ENCODE data around the gene ZAP70.

Gene ZAP70

DNA sequence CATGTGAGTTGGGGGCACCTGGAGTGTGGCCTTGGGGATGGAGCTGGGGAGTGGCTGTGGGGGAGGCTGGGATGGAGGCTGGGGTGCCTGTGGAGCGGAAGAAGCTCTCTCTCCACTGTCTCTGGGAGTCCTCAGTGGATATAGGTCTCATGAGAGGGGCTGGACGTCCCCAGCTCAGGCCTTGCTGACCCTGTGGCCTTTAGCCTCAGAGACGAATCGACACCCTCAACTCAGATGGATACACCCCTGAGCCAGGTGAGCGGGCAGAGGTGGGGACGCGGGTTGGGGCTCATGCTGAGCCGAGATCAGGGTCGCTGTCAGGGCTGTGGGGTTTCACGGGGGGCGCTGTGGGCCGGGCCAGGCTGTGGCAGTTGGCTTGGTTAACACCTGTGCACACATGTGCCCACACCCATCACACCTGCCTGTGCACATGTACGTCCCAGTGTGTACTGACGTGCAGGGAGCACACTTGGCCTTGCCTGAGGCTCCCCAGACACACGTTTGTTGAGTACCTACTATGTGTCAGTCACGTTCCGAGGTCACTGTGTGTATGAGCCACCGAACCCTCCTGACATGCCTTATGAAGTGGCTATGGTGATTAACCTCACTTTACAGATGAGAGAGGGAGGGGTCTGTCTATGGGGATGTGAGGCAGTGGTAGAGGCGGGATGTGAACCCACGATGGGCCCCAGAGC, 20.1 kb downstream of the ZAP70 start:
- no peak overlapping the region for H3K27ac ChIP-seq

DNA sequence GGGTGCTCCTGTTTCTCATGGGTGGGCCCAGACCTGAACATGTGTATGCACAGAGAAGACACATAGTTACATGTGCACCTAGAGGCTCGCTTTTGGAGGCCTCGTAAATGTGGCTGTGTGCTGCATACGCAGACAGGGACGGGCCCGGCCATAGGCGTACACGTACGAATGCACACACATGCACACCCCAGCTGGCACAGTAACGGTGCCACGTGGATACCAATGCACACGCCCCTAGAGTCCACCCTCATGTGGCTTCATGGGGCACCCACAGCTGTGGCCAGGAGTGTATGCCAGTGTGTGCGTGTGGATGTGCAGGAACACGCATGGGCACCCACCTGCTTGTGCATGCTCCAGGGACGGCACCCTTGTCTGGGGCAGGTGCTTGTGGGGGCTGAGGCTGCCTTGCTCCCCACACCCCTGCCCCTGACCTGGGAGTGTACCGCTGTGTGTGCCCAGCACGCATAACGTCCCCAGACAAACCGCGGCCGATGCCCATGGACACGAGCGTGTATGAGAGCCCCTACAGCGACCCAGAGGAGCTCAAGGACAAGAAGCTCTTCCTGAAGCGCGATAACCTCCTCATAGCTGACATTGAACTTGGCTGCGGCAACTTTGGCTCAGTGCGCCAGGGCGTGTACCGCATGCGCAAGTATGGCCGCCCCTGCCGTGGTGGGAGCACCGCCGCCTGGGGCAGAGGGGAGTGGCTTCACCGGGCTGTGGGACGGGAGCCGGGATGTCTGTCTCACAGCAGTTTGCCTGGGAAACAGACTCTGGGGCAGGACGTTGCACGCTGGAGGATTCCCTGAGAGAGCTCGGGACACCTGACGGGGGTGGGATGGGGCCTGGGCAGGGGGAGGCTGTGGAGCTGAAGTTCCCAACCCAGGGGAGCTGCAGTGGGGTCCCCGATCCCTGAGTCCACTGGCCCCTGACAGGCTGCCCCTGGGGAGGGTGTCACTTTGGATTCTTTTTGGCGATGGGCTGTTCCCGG, 21.0 kb downstream of the ZAP70 start:
- TF ChIP-seq, protein P1, sequence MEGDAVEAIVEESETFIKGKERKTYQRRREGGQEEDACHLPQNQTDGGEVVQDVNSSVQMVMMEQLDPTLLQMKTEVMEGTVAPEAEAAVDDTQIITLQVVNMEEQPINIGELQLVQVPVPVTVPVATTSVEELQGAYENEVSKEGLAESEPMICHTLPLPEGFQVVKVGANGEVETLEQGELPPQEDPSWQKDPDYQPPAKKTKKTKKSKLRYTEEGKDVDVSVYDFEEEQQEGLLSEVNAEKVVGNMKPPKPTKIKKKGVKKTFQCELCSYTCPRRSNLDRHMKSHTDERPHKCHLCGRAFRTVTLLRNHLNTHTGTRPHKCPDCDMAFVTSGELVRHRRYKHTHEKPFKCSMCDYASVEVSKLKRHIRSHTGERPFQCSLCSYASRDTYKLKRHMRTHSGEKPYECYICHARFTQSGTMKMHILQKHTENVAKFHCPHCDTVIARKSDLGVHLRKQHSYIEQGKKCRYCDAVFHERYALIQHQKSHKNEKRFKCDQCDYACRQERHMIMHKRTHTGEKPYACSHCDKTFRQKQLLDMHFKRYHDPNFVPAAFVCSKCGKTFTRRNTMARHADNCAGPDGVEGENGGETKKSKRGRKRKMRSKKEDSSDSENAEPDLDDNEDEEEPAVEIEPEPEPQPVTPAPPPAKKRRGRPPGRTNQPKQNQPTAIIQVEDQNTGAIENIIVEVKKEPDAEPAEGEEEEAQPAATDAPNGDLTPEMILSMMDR (conservative IDR thresholded peaks at IDR 0.05), result no peak

More for the DNA sequence above, 20.1 kb downstream of the ZAP70 start:
- TF ChIP-seq, protein P1 (conservative IDR thresholded peaks at IDR 0.05), result no peak

DNA sequence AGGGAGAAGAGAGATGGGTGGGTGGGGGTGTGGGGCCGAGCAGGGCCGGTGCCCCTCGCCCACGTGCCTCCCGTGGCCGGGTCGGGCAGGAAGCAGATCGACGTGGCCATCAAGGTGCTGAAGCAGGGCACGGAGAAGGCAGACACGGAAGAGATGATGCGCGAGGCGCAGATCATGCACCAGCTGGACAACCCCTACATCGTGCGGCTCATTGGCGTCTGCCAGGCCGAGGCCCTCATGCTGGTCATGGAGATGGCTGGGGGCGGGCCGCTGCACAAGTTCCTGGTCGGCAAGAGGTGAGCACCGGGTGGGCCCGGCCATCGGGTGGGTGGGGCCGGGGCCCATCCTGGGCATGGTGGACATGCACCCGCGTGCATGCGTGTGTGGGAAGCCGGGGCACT, 21.8 kb downstream of the ZAP70 start:
- H3K27ac ChIP-seq, result no peak overlapping the region
- TF ChIP-seq, protein P1 (conservative IDR thresholded peaks at IDR 0.05), result no peak

More for the DNA sequence above, 21.0 kb downstream of the ZAP70 start:
- H3K27ac ChIP-seq, result no peak overlapping the region

DNA sequence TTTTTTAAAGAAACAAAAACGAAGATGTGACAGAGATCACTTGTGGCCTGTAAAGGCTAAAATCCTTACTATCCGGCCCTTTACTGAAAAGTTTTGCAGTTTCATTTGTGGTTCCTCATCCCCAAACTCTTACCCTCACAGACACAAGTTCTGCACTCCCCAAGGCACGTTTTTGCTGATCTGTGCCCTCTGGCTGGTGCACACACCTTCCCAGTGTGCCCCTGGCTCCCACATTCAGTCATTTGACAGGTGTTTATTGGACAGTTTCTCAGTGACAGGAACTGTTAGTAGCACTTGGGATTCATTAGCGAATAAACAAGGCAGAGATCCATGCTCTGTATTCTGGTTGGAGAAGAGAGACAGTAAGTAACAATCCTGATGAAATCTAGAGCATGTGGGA, 22.8 kb downstream of the ZAP70 start:
- no peak overlapping the region for H3K27ac ChIP-seq
- TF ChIP-seq, protein P1 (conservative IDR thresholded peaks at IDR 0.05), result no peak

DNA sequence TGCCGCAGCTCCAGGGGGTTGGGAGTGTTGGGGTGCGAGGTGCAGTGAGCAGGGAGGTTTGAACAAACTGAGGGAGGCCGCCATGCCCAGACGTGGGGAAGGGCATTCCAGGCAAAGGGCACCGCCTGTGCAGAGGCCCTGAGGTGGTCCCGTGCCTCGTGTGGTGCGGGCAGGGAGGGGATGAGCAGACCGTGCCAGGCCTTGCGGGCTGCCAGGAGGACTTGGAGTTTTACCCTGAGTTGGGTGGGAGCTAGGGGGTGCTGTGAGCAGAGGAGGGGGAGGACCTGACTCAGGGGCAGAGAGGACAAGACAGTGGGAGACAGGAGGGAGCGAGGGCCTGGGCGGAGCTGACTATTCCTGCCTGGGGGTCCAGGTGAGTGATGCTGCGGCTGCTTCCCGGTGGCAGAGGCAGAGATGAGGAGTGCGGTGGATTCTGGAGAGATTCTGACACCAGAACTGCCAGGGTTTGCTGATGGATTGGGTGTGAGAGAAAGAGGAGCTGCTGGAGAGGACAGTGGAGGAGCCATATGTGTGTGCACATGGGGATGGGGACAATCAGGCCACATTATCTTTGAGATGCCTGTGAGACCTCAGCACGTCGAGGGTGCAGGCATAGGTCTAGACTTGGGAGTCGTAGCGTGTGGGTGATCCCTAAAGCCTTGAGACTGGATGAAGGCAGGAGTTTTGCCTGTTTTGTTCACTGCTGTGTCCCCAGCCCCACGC, 23.4 kb downstream of the ZAP70 start:
- TF ChIP-seq, protein P1 (conservative IDR thresholded peaks at IDR 0.05), result no peak
- H3K27ac ChIP-seq, result no peak overlapping the region

DNA sequence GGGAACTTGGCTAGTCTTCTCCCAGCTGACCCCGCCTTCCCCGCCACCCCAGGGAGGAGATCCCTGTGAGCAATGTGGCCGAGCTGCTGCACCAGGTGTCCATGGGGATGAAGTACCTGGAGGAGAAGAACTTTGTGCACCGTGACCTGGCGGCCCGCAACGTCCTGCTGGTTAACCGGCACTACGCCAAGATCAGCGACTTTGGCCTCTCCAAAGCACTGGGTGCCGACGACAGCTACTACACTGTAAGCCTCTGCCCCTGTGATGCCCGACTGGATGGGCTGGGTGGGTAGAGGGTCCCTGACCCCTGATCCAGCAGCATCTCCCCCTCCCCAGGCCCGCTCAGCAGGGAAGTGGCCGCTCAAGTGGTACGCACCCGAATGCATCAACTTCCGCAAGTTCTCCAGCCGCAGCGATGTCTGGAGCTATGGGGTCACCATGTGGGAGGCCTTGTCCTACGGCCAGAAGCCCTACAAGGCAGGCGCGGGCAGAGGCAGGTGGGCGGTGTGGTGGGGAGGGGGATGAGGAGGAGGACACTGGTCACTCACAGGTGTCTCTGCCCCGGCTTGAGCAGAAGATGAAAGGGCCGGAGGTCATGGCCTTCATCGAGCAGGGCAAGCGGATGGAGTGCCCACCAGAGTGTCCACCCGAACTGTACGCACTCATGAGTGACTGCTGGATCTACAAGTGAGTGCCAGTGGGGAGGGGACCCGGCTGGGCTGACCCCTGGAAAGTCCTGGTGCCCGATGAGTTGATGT, 24.2 kb downstream of the ZAP70 start:
- no peak overlapping the region for H3K27ac ChIP-seq
- TF ChIP-seq, protein P1 (conservative IDR thresholded peaks at IDR 0.05), result no peak

Data from VCaP (cell line).